Astrocyte (in vitro differentiated cells and primary cell): ENCODE data around the gene CAPZB. TPM values are rescaled to one million over a fixed set of nuclear protein-coding genes. Genes with fewer than 3 reads are reported as not detected.
A peak's percentile ranks its signal among the peaks of the same experiment; 100 is the strongest.

ENCODE experiments used
- DNase-seq: peaks from one replicate; pipeline ENCODE4 v3.0.0-alpha.2; 2010; ENCODE audit warnings: low read depth
- FAIRE-seq: peaks from 2 replicates; lab custom pipeline; 2011; peaks lifted over from hg19 to GRCh38; lab: Jason Lieb, UNC
- H2AFZ ChIP-seq: 2 replicates; pipeline ENCODE4 v1.6.0; 2012; ENCODE audit warnings: low read depth, low read length, inconsistent platforms
- H3K27ac ChIP-seq: 2 replicates; pipeline ENCODE4 v1.5.1; 2011; ENCODE audit warnings: low read depth, low read length, inconsistent platforms
- H3K27me3 ChIP-seq: 2 replicates; pipeline ENCODE4 v1.6.0; 2011; ENCODE audit warnings: low read length, inconsistent platforms; ENCODE audit not compliant: insufficient read depth
- H3K36me3 ChIP-seq: 2 replicates; pipeline ENCODE4 v1.5.1; 2011; ENCODE audit warnings: low read length, inconsistent platforms; ENCODE audit not compliant: insufficient read depth
- H3K4me1 ChIP-seq: 2 replicates; pipeline ENCODE4 v1.5.1; 2011; ENCODE audit warnings: low read length, inconsistent platforms; ENCODE audit not compliant: insufficient read depth
- H3K4me2 ChIP-seq: 2 replicates; pipeline ENCODE4 v1.6.0; 2012; ENCODE audit warnings: low read length, inconsistent platforms
- H3K4me3 ChIP-seq: 2 replicates; pipeline ENCODE4 v1.5.1; 2011; ENCODE audit warnings: low read depth, mild to moderate bottlenecking, low read length, inconsistent platforms; ENCODE audit not compliant: insufficient read depth
- H3K79me2 ChIP-seq: 2 replicates; pipeline ENCODE4 v1.6.0; 2012; ENCODE audit warnings: mild to moderate bottlenecking, low read length, inconsistent platforms; ENCODE audit not compliant: insufficient read depth
- H3K9ac ChIP-seq: 2 replicates; pipeline ENCODE4 v1.6.0; 2012; ENCODE audit warnings: mild to moderate bottlenecking, low read length, inconsistent platforms
- H3K9me3 ChIP-seq: 2 replicates; pipeline ENCODE4 v1.5.1; 2012; ENCODE audit warnings: low read depth, mild to moderate bottlenecking, low read length, inconsistent platforms; ENCODE audit not compliant: insufficient read depth
- H4K20me1 ChIP-seq: 2 replicates; pipeline ENCODE4 v1.6.0; 2012; ENCODE audit warnings: low read length, inconsistent platforms; ENCODE audit not compliant: insufficient read depth
- H3K27ac Mint-ChIP-seq: one replicate; pipeline ENCODE4 v1.8.0; 2021; ENCODE audit warnings: mild to moderate bottlenecking, mixed read lengths; ENCODE audit not compliant: unreplicated experiment
- H3K27me3 Mint-ChIP-seq: one replicate; pipeline ENCODE4 v1.8.0; 2021; ENCODE audit warnings: low read depth, mixed read lengths; ENCODE audit not compliant: unreplicated experiment
- H3K36me3 Mint-ChIP-seq: one replicate; pipeline ENCODE4 v1.8.0; 2021; ENCODE audit warnings: low read depth, mixed read lengths; ENCODE audit not compliant: unreplicated experiment
- H3K4me1 Mint-ChIP-seq: one replicate; pipeline ENCODE4 v1.8.0; 2021; ENCODE audit warnings: low read depth, mixed read lengths; ENCODE audit not compliant: unreplicated experiment
- H3K4me3 Mint-ChIP-seq: one replicate; pipeline ENCODE4 v1.8.0; 2021; ENCODE audit warnings: mild to moderate bottlenecking, moderate library complexity, mixed read lengths; ENCODE audit not compliant: unreplicated experiment
- H3K9me3 Mint-ChIP-seq: one replicate; pipeline ENCODE4 v1.8.0; 2021; ENCODE audit warnings: mild to moderate bottlenecking, mixed read lengths; ENCODE audit not compliant: unreplicated experiment
- EZH2 ChIP-seq: IDR thresholded peaks from 2 replicates; pipeline ENCODE4 v1.6.1; 2012; ENCODE audit warnings: mild to moderate bottlenecking, low read length, inconsistent platforms; ENCODE audit not compliant: insufficient read depth
- total RNA-seq: library from RNA; stranded (reverse); gene quantifications from 2 replicates; pipeline ENCODE4 v1.2.1, GENCODE V29; 2021
- TF ChIP-seq, protein P1 (sequence below): IDR thresholded peaks from 2 replicates; pipeline ENCODE4 v1.5.1; 2011; ENCODE audit warnings: low read depth, mild to moderate bottlenecking, inconsistent platforms, low read length, moderate library complexity; ENCODE audit not compliant: insufficient read depth

The CAPZB gene
- total RNA-seq, 1 donor from 2014 or later = 458 TPM

DNA sequence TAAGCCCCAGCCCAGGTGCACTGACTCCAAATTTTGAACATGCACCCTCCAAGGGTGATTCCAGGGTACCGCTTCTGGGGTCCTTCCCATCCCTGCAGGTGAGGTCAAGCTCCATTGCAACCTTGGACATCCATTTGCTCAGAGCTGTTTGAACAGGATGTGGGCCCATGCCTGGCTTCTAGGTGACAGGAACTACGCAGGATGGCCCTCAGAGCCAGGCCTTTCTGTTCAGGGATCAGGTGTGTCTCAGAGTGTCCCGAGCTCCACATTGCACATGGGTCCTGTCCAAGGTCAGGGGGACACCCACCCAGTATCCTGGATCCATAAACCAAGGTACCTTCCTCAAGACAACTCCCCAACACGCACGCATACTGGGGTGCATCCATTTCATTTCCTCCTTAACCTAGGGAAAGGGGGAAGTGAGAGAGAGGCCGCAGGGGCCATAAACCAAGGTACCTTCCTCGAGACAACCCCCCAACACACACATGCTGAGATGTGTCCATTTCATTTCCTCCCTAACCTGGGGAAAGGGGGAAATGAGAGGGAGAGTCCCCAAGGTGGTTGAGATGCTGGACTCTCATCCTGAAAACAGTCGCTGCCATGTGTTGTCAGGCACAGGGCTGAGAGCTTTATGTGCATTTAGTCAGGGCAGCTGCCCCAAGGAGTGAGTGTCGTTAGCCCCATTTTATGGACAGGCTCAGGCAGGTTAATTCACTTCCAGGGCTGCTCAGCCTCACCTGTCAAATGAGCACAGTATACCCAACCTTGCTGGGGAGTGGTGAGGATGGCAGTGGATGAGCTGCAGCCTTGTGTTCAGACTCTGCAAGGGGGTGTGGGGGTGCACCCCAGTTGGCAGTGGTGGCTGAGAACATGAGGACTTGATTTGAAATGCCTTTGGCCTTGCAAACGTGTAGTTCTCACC is 171.1 kb downstream of the CAPZB start:
- H2AFZ ChIP-seq = no peak overlapping the region
- no peak overlapping the region for H3K27ac Mint-ChIP-seq
- H3K4me3 ChIP-seq = no peak overlapping the region
- no peak overlapping the region for H3K27ac ChIP-seq
- H3K9ac ChIP-seq = no peak overlapping the region
- H3K79me2 ChIP-seq = peaks cover 44% of the 10 kb centered on the region
- H3K27me3 Mint-ChIP-seq = no peaks in the 10 kb centered on the region
- peaks cover 13% of the 10 kb centered on the region for H3K36me3 Mint-ChIP-seq
- no peak for FAIRE-seq
- no peaks in the 10 kb centered on the region for H3K9me3 ChIP-seq
- peaks cover 49% of the 10 kb centered on the region for H4K20me1 ChIP-seq
- no peaks in the 10 kb centered on the region for H3K27me3 ChIP-seq
- peaks cover 20% of the 10 kb centered on the region for H3K4me1 Mint-ChIP-seq
- peaks cover 4% of the 10 kb centered on the region for H3K36me3 ChIP-seq
- peaks cover 36% of the 10 kb centered on the region for H3K4me1 ChIP-seq
- H3K4me3 Mint-ChIP-seq = no peak overlapping the region
- no peak for DNase-seq
- no peaks in the 10 kb centered on the region for H3K9me3 Mint-ChIP-seq
- no peak for TF ChIP-seq EZH2
- TF ChIP-seq, protein P1, sequence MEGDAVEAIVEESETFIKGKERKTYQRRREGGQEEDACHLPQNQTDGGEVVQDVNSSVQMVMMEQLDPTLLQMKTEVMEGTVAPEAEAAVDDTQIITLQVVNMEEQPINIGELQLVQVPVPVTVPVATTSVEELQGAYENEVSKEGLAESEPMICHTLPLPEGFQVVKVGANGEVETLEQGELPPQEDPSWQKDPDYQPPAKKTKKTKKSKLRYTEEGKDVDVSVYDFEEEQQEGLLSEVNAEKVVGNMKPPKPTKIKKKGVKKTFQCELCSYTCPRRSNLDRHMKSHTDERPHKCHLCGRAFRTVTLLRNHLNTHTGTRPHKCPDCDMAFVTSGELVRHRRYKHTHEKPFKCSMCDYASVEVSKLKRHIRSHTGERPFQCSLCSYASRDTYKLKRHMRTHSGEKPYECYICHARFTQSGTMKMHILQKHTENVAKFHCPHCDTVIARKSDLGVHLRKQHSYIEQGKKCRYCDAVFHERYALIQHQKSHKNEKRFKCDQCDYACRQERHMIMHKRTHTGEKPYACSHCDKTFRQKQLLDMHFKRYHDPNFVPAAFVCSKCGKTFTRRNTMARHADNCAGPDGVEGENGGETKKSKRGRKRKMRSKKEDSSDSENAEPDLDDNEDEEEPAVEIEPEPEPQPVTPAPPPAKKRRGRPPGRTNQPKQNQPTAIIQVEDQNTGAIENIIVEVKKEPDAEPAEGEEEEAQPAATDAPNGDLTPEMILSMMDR = no peak
- no peak overlapping the region for H3K4me2 ChIP-seq

DNA sequence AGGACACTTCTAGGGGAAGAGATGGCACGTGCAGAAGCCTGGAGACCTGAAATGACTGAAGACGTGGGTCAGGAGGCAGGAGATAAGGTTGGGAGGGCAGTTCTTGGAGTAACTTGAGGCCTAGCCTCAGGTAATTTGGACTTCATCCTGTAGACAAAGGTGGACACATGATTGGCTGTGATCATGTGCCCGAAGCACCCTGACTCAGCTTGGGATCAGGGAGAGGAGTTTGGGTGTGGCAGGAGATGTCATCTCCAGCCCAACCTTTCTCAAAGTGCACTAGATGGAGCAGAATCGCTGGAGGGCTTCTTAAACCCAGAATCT is 171.7 kb downstream of the CAPZB start:
- Mint-ChIP-seq H3K4me1 (peaks cover 18% of the 10 kb centered on the region), H3K9me3 (no peaks in the 10 kb centered on the region), H3K36me3 (peaks cover 7% of the 10 kb centered on the region), H3K27me3 (no peaks in the 10 kb centered on the region), H3K27ac (no peak overlapping the region), H3K4me3 (peak overlapping the region; percentile 85)
- Histone ChIP-seq H3K9ac (no peak overlapping the region), H3K4me1 (peaks cover 38% of the 10 kb centered on the region), H3K79me2 (peaks cover 50% of the 10 kb centered on the region), H3K4me3 (no peak overlapping the region), H3K36me3 (no peaks in the 10 kb centered on the region), H3K27ac (no peak overlapping the region), H4K20me1 (peaks cover 49% of the 10 kb centered on the region), H2AFZ (no peak overlapping the region), H3K27me3 (no peaks in the 10 kb centered on the region), H3K9me3 (no peaks in the 10 kb centered on the region), H3K4me2 (peak overlapping the region; percentile 98)
- FAIRE-seq (no peak), DNase-seq (no peak)
- TF ChIP-seq, protein P1 = no peak
- TF ChIP-seq EZH2 = no peak
